ENCODE measurements around the gene SPRY4.

DNA sequence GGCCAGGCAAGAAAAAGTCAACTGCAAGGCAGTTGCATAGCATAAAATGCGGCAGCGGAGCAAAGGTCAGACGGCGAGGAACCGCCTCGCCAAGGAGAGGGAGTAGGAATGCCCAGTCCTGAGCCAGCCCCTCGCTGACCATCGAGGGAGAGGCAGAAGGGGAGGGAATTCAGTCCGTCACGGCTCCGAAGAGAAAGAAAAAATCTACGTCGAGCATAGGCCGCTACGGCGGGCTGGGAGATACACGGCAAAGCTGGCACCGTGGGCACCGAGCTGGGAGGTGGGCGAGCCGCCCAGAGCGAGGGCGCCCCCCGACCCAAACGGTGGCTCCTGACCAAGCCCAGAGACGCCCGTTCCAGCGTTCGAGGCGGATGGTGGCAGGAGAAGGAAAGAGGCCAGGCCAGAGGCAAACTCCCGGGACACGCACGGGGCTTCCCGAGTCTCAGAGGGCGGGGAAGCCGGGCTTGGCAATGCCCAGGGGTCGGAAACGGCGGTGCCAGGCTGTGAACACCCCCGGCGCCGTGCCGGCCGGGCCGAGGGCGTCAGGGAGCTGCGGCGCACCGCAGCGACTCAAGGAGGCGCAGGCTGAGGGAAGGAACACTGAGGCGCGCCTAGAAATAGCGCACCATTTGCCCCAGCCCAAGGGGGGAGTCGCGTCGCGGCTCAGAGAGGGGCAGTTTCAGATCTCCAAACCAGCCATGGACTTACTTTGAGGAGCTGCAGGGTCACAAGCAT, 518 bp downstream of the SPRY4 start:
- TF ChIP-seq, protein P1, sequence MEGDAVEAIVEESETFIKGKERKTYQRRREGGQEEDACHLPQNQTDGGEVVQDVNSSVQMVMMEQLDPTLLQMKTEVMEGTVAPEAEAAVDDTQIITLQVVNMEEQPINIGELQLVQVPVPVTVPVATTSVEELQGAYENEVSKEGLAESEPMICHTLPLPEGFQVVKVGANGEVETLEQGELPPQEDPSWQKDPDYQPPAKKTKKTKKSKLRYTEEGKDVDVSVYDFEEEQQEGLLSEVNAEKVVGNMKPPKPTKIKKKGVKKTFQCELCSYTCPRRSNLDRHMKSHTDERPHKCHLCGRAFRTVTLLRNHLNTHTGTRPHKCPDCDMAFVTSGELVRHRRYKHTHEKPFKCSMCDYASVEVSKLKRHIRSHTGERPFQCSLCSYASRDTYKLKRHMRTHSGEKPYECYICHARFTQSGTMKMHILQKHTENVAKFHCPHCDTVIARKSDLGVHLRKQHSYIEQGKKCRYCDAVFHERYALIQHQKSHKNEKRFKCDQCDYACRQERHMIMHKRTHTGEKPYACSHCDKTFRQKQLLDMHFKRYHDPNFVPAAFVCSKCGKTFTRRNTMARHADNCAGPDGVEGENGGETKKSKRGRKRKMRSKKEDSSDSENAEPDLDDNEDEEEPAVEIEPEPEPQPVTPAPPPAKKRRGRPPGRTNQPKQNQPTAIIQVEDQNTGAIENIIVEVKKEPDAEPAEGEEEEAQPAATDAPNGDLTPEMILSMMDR (IDR thresholded peaks at IDR 0.05; ENCODE audit: low read length) = peak; percentile 32; the same call in 1 of the 2 replicates
- TF ChIP-seq EZH2 (optimal IDR thresholded peaks at IDR 0.05; ENCODE audit: low read depth, low read length) = no peak
